ENCODE data around the gene N4BP3.
"Not testable (repeated sequence)": the region's sequence is repeated elsewhere in the genome, so short reads cannot be mapped to it uniquely, and the experiment has no call there.

Gene N4BP3

DNA sequence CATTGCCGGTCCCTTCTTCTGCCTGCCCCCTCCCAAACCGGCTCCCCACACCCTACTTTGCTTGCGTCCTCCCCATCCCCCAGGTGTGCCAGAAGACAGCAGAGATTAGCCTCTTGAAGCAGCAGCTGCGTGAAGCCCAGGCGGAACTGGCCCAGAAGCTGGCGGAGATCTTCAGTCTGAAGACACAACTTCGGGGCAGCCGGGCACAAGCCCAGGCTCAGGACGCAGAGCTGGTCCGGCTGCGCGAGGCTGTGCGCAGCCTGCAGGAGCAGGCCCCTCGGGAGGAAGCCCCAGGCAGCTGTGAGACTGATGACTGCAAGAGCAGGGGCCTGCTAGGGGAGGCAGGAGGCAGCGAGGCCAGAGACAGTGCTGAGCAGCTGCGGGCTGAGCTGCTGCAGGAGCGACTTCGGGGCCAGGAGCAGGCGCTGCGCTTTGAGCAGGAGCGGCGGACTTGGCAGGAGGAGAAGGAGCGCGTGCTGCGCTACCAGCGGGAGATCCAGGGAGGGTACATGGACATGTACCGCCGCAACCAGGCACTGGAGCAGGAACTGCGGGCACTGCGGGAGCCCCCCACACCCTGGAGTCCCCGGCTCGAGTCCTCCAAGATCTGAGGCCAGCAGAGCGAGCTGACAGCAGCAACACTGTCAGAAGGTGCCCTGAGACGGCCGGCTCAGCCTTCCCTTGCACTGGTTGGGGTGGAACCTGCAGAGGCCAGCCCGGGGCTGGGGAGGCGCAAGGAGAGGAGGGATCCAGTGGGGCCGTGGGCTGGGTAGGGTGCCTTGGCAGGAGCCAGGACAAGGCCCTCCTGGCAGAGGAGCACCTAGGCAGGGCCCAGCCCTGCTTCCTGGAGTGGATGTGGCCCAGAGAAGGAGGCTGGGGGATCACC is 8.3 kb downstream of the N4BP3 start:
- DNase-seq (ENCODE audit: extremely low read depth in 1 of 2, low read depth in 1 of 2), result no peak

DNA sequence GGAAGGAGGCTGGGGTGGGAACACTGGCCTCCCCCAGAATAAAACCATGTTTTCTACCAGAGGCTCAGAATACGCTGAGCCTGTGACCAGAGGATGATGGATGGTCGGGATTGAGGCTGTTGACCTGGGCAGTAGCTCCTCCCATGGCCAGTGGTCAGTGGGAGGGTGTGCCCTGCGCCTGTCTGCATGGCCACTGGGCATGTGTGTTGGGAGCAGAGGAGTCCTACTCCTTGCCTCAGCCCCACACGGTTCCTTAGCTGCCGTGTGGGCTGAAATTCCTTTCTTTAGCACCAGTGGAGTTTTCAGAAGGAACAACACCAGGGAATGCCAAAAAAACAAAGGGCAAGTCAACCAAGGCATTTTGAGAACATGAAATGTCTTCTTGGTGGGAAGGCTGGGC is 9.0 kb downstream of the N4BP3 start:
- DNase-seq (ENCODE audit: extremely low read depth in 1 of 2, low read depth in 1 of 2), result no peak

DNA sequence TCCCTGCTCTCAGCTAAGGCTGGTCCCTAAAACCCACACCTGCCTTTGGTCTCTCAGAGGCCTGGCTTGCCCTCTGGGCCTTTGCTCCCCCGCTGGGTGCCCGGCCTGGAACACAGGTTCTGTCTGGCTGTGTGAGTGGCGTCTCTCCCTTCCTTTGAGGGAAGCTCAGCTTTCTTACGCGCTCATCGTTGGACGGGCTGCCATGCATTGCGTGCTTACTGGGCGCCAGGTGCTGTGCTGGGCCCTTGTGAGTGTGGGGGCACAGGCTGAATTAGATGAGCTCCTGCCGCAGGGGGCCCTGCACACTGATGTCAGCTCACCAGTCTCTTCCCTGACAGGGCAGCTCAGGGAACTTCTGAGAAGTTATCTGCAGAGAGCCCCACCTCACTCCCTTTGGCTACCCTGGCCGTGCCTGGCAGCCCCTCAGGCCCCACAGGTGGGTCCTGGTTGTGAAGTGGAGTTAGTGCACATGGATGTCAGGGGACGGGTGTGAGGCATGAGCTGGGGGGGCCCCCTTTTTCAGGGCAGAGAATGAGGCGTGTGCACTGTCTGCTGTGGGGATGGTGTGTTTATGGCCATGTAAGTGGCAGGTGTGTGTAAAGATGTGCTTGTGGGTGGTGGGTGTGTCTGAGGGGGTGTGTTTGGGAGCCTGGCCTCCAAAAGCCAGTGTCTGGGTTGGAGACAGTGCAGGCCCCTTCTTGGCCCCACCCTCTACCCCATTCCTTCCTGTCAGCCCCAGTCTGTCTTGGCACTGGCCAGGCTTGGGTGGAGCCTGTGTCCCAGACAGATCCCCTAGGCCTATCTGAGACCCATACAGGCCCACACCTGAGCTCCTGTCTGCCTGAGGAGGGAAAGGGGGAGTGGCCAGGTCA is 10.0 kb downstream of the N4BP3 start:
- no peak for DNase-seq (ENCODE audit: extremely low read depth in 1 of 2, low read depth in 1 of 2)

GRCh38 chr5:178123966-178124925 is 10.9 kb downstream of the N4BP3 start:
- DNase-seq (ENCODE audit: extremely low read depth in 1 of 2, low read depth in 1 of 2), result no peak

DNA sequence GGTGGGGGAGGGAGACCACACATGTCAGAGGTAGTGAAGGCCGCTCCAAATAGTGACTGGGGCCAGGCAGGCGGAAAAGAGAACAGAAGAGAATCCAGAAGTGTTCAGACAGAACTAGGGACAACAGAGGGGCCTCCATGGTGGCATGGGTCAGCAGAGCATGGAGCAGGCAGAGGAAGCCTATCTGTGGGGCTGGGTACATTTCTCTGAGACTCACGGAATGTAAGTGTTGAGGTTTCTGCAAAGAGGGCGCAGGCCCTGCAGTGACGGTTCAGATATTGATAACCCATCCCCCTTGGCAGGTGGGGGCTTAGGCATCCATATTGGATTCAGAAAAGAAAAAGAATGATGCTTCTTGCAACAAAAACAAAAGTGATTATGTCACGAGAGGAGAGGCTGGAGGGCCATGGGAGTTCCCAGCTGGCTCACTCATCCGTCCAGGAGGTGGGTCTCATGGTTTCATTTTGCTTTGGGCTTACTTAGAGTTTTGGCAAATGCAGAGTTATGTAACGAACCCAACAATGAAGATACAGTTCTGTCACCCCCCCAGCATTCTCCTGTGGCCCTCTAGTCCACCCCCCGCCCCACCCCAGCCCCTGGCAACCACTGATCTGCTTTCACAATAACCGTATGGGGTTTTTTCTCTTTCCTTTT is 12.0 kb downstream of the N4BP3 start:
- DNase-seq (ENCODE audit: extremely low read depth in 1 of 2, low read depth in 1 of 2), result no peak

DNA sequence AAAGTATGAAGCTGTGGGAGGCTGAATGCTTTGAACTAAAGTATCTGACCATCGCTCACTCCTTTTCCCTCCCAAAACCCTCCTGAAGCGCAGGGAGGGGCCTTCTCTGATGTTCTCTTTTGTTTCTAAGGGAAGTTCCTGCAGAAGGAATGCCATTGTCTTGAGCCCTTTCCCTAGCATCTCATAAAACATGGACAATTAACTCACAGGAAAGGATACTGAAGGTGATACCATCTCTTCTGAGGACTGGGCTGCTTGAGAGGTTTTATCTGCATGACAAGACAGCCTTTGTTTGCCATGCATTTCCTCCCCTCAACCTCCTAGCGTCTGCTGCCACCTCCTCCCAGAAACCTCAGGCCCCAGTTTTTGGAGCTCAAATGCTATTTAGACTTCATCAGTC is 13.2 kb downstream of the N4BP3 start:
- DNase-seq (ENCODE audit: extremely low read depth in 1 of 2, low read depth in 1 of 2), result no peak

GRCh38 chr5:178127300-178128009 is 14.1 kb downstream of the N4BP3 start:
- DNase-seq (ENCODE audit: extremely low read depth in 1 of 2, low read depth in 1 of 2), result not testable (repeated sequence)

DNA sequence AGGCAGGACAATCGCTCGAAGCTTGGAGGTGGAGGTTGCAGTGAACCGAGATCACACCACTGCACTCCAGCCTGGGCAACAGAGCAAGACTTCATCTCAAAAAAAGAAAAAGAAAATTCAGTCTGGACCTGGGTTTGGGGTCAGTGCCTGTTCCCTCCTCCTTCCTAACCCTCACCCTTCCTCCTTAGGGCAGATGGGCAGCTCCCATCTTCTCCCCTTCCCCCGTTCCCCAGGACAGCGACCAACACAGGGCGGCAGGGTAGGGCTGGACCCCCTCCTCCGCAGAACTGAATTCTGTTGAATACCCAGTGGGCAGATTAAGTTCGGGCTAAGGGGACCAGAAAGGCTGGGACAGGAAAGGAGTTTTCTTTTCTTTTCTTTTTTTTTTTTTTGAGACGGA is 16.0 kb downstream of the N4BP3 start:
- no peak for DNase-seq (ENCODE audit: extremely low read depth in 1 of 2, low read depth in 1 of 2)

GRCh38 chr5:178130234-178130575 is 16.9 kb downstream of the N4BP3 start:
- DNase-seq (ENCODE audit: extremely low read depth in 1 of 2, low read depth in 1 of 2), result not testable (repeated sequence)

DNA sequence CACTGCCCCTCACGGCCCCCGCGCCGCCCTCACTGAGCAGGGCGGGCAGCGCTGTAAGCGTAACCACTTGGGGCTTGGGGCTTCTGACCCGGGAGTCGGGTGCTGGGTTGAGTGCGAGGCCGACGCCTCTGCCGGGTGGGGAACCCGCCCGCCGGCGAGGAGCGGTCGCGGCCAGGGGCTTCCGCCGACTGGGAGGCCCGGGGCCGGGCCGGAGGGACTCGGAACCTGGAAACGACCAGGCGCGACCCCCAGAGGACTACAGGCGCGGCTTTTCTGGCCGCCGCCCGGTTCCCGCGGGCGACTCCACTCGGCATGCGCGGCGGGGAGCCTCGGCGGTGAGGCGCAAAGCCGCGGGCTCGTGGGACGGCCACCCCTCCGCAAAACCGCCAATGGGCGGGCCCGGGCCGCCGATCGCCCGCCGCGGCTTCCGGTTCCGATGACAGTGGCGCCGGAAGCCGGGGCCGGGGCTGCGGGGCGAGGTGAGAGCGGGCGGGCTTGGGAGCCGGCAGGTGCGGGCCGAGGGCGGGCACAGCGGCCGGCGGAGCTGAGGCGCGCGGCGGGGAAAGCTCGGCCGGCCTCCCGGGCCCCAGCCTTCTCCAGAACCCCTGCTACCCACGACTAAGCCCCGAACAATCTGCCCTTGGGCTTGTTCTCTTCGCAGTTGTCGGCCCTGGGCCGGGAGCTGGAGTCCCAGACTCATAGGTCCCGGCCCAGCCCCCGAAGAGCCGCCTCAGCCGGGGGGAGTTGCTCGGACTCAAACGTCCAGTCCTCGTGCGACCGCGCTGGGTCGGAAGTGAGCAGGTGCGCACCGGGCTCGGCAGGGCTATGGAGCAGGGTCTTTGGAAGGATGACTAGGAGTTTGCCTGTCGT is 17.5 kb downstream of the N4BP3 start, which contains the start of gene RMND5B:
Gene RMND5B, plus strand, starts transcription at position 439 of the 870 bp plus-strand sequence. CDS start 7,106 bp downstream, outside the sequence.
- peak; percentile 65 to 72 for DNase-seq (ENCODE audit: extremely low read depth in 1 of 2, low read depth in 1 of 2)

DNA sequence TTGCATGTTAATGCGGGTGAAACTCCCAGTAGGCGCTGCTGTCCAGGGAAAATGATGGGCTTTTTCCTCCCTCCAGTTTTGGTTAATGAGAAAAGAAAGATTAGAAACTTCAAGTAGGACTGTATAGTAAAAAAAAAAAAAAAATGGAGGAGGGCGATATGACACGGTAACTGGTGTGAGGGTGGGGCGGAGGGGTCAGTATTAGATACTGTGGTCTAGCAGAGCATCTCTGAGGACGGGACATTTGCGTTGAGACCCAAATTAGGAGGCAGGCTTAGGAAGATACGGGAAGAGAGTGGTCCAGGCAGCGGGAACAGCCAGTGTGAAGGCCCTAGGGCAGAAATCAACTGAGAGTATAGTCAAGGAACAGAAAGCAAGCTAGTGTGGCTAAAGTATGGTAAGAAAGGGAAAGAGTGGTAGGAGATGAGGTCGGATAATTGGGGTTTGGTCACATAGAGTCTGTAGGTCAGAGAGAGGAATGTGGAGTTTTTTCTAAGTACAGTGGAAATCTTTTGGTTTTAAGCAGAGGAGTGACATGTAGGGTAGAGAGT is 18.2 kb downstream of the N4BP3 start:
- no peak for DNase-seq (ENCODE audit: extremely low read depth in 1 of 2, low read depth in 1 of 2)

GRCh38 chr5:178136990-178137389 is 23.7 kb downstream of the N4BP3 start:
- DNase-seq (ENCODE audit: extremely low read depth in 1 of 2, low read depth in 1 of 2), result no peak

DNA sequence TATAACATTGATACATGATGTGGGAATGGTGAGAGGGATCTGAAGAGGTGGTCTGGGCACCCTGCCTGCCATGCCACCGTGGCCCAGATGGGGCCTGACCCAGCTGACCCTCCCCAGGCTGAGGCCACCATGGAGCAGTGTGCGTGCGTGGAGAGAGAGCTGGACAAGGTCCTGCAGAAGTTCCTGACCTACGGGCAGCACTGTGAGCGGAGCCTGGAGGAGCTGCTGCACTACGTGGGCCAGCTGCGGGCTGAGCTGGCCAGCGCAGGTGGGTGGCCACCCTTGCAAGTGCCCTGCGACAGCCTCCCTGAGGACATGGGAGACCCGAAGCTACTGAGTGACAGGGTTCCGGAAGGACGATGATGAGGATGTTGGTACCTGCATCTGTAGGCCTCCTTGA is 24.7 kb downstream of the N4BP3 start:
- DNase-seq (ENCODE audit: extremely low read depth in 1 of 2, low read depth in 1 of 2), result no peak

GRCh38 chr5:178141550-178141949 is 28.2 kb downstream of the N4BP3 start:
- no peak for DNase-seq (ENCODE audit: extremely low read depth in 1 of 2, low read depth in 1 of 2)

- DNase-seq (ENCODE audit: extremely low read depth in 1 of 2, low read depth in 1 of 2), result no peak
These were observed 29.3 kb downstream of the N4BP3 start for GRCh38 chr5:178142642-178143041.

DNA sequence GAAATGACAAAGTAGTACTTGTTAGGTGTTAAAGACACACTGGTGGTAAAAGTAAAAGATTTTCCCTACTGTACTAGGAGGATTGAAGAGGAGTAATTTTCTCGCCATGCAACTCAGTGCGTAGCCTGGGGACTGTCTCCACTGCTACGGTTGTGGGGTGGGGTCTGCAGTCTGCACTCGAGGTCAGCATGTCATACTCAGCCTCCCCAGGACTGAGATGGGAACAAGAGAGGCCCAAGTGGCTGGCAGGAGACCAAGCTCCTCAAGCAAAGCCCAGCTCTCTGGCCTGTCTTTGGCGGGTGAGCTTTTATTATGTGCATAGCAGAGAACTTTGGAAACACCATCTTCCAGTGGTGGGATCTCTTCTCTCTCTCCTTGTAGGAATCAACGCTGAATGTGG is 29.9 kb downstream of the N4BP3 start:
- DNase-seq (ENCODE audit: extremely low read depth in 1 of 2, low read depth in 1 of 2), result no peak

- DNase-seq (ENCODE audit: extremely low read depth in 1 of 2, low read depth in 1 of 2), result no peak
These were observed 30.6 kb downstream of the N4BP3 start for GRCh38 chr5:178143901-178144300.
